Ureter (tissue), 1 donor: ENCODE results near the gene PIK3R6. TPM values are rescaled to one million over a fixed set of nuclear protein-coding genes. Genes with fewer than 3 reads are reported as not detected.
"Not testable (repeated sequence)": the region's sequence is repeated elsewhere in the genome, so short reads cannot be mapped to it uniquely, and the experiment has no call there.

Experiments
- DNase-seq: peaks from one replicate; pipeline ENCODE4 v3.0.0-alpha.2; 2020; ENCODE audit warnings: low spot score
- total RNA-seq: library from RNA; stranded (reverse); gene quantifications from one replicate; pipeline ENCODE4 v1.2.4, GENCODE V29; 2023
- donor health status: DM: yes; HTN: yes; CAD: no.

Gene PIK3R6
- total RNA-seq, 1 donor from 2014 or later: 1.7 TPM

DNA sequence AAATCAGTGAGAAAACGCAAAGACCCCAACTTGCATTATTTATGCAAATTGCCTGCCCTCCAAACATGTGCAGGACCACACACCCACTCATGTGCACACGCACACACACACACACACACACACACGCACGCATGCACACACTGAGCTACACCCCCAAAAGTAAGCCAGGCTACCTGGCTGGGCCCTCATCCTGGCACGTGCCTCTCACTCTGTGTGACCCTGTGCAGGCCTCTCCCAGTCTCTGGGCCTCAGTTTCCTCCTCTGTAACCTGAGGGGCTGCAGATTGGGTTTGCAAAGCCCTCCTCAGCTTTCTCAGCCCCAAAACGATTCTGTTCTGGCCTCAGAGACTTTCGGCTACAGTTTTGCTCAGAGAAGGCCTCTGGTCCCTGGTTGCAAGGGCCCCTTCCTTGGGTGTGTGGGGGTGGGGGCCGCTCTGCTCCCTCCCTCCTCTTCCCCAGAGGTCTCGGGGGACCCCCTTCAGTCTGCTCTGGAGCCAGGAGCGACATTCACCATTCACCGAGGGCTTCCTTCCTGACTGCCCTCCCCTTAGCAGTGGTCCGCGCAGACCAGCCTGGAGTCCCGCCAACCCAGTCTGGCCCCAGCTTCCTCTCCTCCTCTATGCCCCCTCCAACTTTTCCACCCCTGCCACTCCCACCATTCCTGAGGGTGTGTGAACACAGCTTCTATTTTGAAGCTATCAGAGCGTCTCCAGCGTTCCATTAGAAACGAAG lies 5.4 kb upstream of the PIK3R6 start:
- no peak for DNase-seq

DNA sequence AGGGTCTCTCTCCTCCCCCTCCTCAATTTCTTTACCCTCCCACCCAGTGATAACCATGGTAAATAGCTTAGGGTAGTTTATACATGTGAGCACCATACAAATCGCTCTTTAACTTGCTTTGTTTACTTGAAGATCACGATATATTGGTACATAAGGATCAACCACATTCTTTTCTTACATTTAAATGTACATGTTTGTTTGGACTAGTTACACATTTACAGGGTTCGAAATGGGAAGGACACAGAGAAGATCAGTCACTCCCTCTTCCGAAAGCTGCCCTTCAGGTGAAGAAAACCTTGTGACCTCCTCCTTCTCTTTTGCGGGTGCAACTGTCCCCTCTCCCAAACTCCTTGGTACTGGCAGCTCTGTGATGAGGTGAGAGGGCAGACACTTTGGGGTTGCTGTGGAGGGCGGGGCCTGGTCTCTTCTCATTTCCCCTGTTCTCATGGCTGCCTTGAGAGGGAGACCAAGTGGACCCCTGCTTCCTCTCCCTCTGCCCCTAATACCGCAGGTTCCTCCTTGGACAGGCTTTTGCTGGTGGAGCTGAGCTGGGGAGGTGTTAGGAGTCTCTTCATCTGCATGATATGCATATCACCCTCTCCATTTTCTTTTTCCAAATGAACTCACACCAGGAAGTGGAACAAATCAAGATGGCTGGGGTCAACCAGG lies 4.7 kb upstream of the PIK3R6 start:
- no peak for DNase-seq

DNA sequence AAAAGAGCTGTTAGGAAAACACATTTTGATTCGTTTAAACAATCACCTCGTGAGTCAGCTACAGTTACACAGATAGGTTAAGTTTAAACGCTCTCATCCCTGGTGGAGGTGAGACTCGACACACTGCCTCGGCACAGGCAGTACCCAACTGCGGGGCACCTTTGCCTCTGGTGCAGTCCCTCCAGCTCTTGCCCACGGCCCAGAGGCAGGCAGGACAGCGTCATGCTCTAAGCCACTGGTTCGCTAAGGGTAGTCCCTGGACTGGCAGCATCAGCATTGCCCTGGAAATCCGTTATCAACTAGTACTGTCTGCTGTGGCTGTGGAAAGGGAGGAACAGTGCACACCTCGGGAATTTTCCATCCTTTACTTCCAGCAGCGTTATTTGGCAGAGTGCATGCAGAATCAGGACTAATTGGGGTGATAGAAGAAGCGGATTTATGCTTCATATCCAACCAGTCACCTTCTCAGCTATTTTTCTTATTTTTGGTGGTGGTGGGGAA lies 3.7 kb upstream of the PIK3R6 start:
- no peak for DNase-seq

DNA sequence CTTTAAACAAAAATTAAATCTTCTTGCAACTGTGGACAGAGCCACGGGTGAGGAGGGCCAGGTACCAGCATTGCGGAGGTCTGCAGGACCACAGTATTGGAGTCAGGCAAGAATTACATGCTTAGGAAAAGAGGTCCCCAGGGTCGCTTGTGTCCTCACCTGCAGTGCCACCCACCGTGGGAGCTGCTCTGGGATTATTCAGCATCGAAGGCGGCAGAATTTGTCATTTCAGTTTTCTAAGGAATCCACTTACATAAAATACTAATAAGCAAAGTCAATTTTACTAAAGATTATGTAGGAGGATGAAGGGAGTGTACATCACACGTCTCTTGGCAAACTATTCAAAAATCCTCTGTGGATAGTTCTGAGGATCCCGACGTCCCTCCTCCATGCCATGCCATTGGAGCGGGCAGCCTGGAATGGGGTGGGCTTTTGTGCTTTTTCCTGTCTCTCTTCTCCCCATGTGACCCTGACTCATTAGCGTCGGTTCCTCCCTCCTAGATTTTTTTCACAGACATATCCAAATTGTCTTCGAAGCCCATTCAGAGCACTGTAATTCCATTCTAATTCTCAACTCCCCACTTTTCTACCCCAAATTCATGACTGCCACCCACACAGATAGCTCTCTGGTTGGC lies 3.0 kb upstream of the PIK3R6 start:
- no peak for DNase-seq

DNA sequence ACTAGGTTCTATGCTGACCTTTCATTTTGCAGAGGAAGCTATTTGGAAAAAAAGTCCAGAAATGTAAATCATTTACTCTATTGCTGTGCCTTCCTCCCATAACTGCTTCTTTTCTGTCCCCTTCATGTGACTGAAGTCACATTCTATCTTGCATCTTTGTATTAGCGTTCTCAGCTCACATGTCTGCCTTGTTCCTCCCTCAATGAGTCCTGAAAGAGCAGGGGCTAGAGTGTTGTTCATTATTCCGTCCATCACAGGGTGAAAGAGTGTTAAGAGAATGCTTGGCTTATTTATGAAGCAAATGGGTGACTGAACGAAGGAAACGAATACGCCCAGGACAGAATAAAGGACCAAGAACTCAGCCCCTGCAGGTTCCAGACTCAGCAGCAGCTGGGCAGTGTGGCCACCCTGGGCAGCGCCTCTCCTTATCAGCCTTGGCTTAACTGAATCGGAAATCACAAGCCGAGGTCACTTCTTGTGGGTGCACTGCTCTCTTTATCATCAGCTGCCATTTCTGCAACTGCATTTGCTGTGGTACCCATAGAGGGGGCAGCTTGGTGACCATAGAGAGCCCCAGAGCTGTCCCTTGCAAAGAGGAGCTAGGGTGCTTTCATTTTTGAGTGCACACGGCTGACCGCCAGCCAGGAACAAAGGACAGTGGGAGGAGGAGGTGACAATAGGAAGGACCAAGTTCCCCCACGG lies 1.8 kb upstream of the PIK3R6 start:
- DNase-seq: no peak

DNA sequence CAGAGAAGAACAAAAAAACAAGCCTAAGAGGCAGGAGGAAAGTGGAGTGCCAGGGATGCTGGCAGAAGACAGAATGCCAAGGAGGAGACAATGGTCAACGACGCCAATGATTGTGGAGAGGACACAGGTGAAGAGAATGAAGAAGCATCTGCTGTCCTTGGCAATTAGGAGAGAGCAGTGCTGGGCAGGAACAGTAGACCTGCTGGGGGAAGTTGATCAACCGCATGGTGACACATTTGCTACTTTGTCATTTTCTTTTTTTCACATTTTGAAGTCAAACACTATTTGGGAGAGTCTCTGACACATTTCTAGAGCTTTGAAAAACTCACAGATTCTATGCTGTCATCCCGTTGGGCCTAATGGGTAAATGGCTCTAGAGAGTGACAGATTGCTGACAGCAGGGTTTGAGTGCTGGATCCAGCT lies 1.1 kb upstream of the PIK3R6 start:
- DNase-seq: no peak

DNA sequence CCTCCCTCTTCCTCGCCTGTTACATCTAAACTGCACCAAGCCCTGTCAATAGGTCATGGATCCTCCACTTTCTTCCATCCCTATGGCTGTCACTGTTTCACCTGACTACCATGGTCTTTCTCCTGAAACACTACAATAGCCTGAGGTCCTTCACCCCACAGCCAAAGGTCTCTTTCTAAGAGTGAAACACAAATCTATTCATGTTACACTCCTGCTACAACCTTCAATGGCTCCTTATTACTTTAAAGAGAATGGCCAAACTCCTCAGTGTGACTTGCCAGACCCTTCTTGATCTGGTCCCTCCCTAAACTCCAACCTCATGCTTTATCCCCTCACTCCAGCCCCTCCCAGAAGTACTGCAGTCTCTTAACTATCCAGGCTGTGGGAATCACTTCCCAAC lies 618 bp upstream of the PIK3R6 start:
- DNase-seq: no peak

DNA sequence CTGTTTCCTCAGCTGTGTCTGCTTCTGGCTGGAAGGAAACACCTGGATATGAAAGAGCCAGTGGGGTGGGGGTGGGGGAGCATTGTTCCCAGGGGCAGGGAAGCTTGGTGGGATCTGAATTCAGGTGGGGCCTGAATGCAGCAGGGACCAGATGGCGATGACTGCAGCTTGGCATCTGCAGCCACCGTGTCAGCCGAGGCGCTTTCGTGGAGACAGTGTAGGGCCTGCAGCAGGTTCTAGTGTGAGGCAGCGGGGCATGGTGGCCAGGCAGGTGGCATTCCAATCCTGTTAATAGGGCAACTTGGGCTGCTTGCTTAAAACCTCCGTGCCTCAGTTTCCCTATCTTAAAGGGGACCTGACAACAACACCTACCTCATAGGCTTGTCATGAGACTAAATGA lies 1.7 kb downstream of the PIK3R6 start:
- DNase-seq: no peak

DNA sequence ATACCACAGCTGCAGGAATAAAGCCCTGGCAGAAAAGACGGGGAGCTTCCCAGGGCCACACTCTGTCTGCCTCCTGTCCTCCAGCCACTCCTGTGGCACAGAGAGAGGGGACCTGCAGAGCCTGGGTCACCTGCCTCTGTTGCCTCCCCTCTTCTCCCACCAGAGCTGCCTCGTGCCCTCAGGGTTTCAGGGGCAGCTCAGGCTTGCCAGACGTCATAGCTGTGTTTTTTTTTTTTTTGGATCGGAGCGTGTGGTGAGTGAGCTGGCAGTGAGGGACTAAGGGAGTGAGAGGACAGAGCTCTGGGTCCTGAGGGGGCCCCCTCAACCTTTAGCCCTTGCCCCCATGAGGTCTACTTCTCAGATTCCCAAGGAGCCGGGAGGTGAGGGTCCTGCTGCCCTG lies 2.1 kb downstream of the PIK3R6 start:
- DNase-seq: no peak

DNA sequence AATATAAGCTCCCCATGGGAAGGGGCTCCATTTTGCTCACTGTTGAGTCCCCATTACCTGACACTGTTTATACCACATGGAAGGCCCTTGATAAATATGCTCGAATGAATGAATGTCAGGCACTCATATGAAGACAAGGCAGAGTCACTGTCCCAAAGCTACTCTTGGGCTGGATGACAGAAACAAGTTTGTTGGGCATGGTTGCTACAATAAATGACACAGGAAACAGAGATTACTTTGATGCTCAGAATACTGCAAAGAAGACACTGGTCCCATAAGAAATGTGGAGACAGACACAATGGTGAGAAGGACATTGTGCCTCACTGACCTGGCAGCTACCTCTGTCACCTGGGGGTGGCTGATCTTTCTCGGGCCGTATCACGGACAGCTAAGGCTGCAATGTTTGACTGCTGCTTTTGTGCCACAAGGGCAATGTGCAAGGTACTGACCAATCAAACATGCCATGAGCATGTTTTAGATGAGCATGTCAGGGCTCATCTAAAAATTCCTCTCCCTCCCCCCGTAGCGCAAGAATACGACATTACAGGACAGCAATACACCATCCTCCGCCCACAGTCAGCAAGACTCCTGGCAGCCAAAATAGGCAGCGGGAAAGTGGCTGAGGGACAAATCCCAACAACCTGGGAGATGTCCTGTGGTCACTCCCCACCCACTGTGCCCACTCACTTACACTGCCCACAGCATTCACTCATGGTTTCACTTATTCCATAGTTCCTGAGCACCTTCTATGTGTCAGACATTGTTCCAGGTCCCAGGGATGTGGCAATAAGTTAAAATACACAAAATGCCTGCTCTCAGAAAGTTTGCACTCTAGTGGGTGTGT lies 5.0 kb downstream of the PIK3R6 start:
- DNase-seq: no peak

DNA sequence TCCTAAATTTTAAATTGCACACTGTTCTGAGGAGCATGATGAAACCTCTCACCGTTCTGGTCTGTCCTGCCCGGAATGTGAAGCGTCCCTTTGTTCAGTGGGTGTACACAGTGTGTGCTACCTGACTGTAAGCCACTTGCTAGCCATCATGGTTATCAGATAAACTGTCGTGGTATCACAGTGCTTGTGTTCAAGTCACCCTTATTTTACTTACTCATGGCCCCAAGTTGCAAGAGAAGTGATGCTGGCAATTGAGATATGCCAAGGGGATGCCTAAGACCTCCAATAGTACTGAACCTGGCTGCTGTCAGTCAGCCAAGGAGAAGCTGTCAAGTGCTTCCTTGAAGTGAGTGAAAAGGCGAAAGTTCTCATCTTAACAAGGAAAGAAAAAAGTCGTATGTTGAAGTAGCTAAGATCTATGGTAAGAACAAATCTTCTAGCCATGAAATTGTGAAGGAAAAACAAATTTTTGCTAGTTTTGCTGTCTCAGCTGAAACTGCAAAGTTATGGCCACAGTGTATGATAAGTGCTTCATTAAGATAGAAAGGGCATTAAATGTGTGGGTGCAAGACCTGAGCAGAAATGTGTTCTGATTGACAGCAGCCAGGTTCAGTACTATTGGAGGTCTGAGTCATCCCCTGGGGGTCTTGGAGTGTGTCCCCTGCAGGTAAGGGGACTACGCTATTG lies 5.8 kb downstream of the PIK3R6 start:
- DNase-seq: no peak

DNA sequence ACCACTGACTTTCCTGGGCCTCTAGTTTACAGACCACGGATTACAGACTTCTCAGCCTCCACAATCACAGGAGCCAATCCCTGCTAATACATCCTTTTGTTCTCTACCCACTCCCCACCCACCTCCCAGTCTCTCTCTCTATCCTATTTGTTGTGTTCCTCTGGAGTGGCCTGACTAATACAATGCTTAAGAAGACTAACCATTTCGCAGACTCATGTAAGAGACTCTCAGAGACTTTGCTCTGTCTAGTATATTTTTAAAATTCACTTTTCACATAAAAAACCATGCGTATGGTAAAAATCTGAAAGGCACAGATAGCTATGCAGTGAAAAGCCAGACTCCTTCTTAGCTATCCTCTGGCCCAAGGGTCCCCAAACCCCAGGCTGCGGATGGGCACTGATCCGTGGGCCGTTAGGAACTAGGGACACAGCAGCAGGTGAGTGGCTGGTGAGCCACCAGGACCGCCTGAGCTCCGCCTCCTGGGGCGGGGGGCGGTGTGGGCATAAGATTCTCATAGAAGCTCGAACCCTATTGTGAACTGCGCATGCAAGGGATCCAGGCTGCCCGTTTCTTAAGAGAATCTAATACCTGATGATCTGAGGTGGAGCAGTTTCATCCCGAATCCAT lies 7.6 kb downstream of the PIK3R6 start:
- DNase-seq: no peak

DNA sequence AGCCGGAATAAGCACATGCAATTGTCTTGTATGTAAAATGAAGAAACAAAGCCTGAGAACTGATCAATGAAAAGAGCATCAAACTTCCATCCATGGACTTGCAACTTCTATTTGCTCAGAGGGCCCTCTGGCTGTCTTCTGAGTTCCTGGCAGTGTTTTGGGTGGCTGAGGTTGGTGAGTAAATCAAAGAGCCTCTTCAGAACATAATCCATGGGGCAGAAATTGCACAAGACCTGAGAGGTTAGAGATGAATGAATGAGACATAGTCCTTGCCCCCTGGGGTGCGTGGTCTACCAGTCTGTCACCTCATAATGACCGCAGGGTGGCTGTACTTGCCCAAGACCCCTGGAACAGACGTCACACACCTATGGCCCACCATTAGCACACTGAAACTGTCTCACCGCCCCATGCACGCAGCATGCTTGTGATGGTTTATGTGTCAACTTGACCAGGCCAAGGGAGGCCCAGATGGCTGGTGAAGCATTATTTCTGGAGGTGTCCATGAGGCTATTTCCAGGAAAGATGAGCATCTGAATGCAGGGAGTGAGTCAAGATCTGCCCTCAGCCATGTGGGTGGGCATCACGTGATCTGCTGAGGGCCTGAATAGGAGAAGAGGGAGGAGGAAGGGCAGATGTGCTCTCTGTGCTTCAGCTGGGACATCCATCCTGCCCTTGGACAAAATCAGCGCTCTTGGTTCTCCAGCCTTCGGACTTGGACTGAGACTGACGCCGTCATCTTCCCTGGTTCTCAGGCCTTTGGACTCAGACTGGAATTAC lies 8.3 kb downstream of the PIK3R6 start:
- DNase-seq: no peak

DNA sequence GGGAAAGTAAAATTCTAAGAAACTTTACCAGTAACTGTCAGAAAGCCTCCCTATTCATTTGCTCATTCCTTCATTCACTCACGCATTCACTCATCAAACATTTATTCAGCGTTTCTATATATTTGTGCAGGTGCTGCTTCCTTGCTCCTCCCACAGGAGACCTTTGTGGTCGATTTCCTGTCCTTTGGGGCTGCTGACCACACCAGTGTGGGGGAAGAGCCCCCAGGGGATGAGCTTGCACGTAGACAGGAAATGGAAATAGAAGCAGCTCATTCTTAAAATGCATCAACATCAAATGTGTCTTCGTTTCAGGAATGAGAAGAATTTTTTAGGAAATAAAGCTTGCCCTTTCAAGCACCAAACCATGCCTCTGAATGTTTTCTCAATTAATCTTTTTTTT lies 9.6 kb downstream of the PIK3R6 start:
- no peak for DNase-seq

DNA sequence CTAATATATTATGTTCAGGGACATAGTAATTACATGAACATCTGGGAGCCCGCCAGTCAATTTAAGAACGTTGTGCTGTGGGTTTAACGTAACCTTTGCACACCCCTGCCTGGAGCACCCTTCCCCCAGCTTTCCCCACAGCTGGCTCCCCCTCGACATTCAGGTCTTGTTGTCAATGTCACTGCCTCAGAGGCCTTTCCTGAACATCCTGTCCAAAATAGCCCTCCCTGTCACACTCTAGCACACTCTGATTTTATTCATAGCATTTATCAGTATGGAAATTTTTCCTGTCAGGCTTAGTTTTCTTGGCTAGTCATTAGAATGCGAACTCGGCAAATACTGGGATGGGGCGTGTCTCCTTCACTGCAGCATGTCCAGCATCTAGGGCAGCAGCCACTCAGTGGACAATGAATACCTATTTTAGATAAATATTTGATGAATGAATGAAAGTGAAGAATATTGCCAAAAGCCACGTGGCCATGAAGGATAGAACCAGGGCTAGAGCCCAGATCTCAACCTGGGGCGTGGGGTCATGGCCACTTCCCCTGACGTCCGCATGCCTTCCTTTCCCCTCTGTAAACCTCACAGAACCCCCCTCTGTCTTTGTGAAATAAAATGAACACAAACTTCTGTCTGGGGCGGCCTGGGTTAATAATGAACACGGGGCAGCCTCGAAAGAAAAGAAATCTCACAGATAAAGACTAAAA lies 10.5 kb downstream of the PIK3R6 start:
- no peak for DNase-seq

DNA sequence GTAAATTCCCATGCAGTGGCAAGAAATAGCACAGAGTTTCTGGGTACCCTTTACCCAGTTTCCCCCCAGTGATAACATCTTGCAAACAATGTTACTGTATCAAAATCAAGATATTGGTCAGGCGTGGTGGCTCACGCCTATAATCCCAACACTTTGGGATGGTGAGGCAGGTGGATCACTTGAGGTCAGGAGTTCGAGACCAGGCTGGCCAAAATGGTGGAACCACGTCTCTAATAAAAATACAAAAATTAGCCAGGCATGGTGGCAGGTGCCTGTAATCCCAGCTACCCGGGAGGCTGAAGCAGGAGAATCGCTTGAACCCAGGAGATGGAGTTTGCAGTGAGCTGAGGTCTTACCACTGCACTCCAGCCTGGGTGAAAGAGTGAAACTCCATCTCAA lies 11.3 kb downstream of the PIK3R6 start:
- not testable (repeated sequence) for DNase-seq

DNA sequence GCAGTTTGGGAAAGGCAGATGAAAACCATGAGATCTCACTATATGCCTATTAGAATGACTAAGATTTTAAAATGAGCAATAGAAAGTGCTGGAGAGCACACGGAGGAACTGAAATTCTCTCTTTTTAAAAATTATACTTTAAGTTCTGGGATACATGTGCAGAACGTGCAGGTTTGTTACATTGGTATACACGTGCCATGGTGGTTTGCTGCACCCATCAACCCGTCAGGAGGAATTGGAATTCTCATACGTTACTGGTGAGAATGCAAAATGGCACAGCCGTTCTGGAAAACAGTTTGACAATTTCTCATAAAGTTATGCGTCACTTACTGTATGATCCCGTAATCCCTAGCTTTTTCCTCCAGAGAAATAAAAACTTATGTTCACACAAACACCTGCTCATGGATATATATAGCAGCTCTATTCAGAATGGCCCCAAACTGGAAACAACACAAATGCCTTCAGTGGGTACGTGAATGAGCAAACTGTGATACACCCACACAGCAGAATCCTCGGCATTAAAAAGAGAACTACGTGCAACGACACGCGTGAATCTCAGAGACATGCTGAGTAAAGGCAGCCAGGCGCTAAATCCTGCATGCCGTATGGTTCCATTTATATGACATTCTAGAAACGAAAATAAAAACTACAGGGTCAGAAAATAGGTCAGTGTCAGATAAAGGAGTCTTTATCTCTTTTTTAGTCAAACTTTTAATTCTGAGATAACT lies 11.8 kb downstream of the PIK3R6 start:
- no peak for DNase-seq

DNA sequence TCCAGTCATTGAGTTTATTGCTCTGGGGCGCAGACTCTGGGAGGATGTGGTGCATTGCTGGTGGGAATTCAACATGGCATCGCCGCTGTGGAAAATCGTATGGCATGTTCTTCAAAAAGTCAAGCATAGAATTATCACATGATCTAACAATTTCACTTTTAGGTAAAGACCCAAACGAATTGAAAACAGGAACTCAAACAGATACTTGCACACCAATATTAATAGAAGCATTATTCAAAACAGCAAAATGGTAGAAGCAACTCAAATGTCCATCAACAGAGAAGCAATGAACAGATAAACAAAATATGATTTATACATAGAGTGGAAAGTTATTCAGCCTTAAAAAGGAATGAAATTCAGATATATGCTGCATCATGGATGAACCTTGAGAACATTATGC lies 15.9 kb downstream of the PIK3R6 start:
- no peak for DNase-seq
